Cardiac muscle cell (in vitro differentiated cells and primary cell): ENCODE data around the gene ITGBL1. TPM values are rescaled to one million over a fixed set of nuclear protein-coding genes. Genes with fewer than 3 reads are reported as not detected.

ENCODE experiments used
- DNase-seq, 2 donors: peaks; one replicate each; pipeline versions ENCODE4 v3.0.0 to v3.0.0-alpha.2; 2010 to 2017; ENCODE audit warnings: low read depth in 1 of 2, low spot score in 1 of 2
- H3K27ac ChIP-seq: fragments of 200-600 bp; sonication (generic); 2 replicates; pipeline ENCODE4 v1.5.1; 2016
- H3K27me3 ChIP-seq: fragments of 200-600 bp; sonication (generic); 2 replicates; pipeline ENCODE4 v1.6.0; 2016; ENCODE audit warnings: control low read depth
- H3K36me3 ChIP-seq: fragments of 200-600 bp; sonication (generic); 2 replicates; pipeline ENCODE4 v1.5.1; 2016; ENCODE audit warnings: control low read depth
- H3K4me1 ChIP-seq: fragments of 200-600 bp; sonication (generic); 2 replicates; pipeline ENCODE4 v1.8.1; 2017; ENCODE audit warnings: low read depth, mild to moderate bottlenecking, mixed run types
- H3K4me3 ChIP-seq: fragments of 200-600 bp; sonication (generic); 2 replicates; pipeline ENCODE4 v1.5.1; 2016; ENCODE audit warnings: mild to moderate bottlenecking
- H3K9me3 ChIP-seq: fragments of 200-600 bp; sonication (generic); 2 replicates; pipeline ENCODE4 v1.5.1; 2017; ENCODE audit warnings: low read depth, mild to moderate bottlenecking, control low read depth
- CTCF ChIP-seq: IDR thresholded peaks from 2 replicates; pipeline ENCODE4 v1.5.1; 2012; ENCODE audit warnings: low read depth, mild to moderate bottlenecking, low read length
- polyA plus RNA-seq: library from polyadenylated mRNA; unstranded; fragments of >200 nt; fragmentation: Nextera tagmentation; extraction: Ambion mirVana; gene quantifications from 2 replicates; pipeline ENCODE4 v1.2.1, GENCODE V29; 2016
- total RNA-seq: library from RNA; depleted of rRNA; stranded (reverse); fragments of >200 nt; gene quantifications from 2 replicates; pipeline ENCODE4 v1.2.3, GENCODE V29; 2016

ITGBL1 gene
- total and polyA plus RNA-seq, 2 experiments from 2014 or later, result not detected

DNA sequence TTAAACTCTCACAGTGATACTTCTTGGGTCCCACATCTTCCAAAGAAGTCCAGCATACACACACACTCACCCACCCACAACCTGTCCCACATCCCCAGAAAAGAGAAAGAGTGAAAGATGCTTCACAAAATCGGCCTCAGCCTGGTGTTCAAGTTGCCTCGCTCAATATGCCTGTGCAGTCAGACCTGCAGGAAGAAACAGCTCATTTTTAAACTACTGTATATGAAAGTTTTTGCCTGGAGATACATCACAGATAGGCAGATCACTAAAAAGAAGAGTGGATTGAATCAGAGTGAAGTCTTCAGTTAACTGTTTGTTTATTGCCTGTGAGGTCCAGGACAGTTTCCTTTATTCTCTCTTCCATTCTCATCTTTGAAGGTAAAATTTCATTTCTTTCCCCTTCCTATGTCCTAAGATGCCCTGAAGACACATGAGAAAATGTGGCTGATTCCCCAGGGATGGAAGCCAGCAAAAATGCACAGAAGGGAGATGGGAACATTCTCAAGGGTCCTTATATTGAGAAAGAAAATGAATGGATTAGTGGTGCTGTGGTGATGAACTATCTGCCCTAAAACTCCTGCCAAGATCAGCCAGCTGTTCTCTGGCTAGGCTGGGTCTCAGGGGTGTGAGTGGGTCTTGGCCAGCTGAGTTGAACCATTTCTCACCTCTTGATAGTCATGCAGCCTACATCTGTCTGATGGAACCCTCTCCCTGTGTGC is 259.0 kb downstream of the ITGBL1 start:
- Histone ChIP-seq H3K27ac (no peak overlapping the region), H3K4me1 (no peaks in the 10 kb centered on the region), H3K9me3 (no peaks in the 10 kb centered on the region), H3K36me3 (no peaks in the 10 kb centered on the region), H3K4me3 (no peak overlapping the region), H3K27me3 (peaks cover 26% of the 10 kb centered on the region)
- no peak for DNase-seq
- TF ChIP-seq CTCF, result no peak

- Histone ChIP-seq H3K4me1 (no peaks in the 10 kb centered on the region), H3K27me3 (peaks cover 26% of the 10 kb centered on the region), H3K9me3 (no peaks in the 10 kb centered on the region), H3K36me3 (no peaks in the 10 kb centered on the region), H3K27ac (no peak overlapping the region), H3K4me3 (no peak overlapping the region)
- DNase-seq, result no peak
- TF ChIP-seq CTCF, result no peak
These were observed 259.5 kb downstream of the ITGBL1 start for GRCh38 chr13:101712026-101712348.

GRCh38 chr13:101714195-101714594 is 261.7 kb downstream of the ITGBL1 start:
- no peak for DNase-seq
- Histone ChIP-seq H3K27me3 (peaks cover 23% of the 10 kb centered on the region), H3K4me1 (no peaks in the 10 kb centered on the region), H3K36me3 (no peaks in the 10 kb centered on the region), H3K4me3 (no peak overlapping the region), H3K27ac (no peak overlapping the region), H3K9me3 (no peaks in the 10 kb centered on the region)
- no peak for TF ChIP-seq CTCF

DNA sequence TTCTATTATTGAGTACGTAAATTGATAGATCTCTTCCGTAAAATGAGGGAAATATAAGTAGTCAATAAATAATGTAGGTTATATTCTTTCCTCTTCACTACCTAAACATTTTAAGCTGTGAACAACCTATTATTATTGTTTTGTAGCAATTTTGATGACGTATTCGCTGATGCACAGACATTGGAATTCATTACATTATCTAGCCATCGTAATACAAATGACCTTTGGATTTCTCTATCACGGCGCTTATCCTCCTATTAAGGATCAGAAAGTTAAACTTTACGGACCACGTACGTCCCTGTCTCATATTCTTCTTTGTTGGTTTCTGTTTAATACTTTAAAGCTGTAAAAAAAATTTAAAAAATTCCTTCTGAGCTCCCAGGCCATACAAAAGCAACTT is 264.9 kb downstream of the ITGBL1 start:
- no peak for DNase-seq
- Histone ChIP-seq H3K36me3 (no peaks in the 10 kb centered on the region), H3K27ac (no peak overlapping the region), H3K4me1 (no peaks in the 10 kb centered on the region), H3K4me3 (no peak overlapping the region), H3K9me3 (no peaks in the 10 kb centered on the region), H3K27me3 (peaks cover 6% of the 10 kb centered on the region)
- no peak for TF ChIP-seq CTCF

GRCh38 chr13:101718496-101718895 is 266.0 kb downstream of the ITGBL1 start:
- Histone ChIP-seq H3K36me3 (no peaks in the 10 kb centered on the region), H3K27ac (no peak overlapping the region), H3K9me3 (no peaks in the 10 kb centered on the region), H3K4me1 (no peaks in the 10 kb centered on the region), H3K27me3 (no peaks in the 10 kb centered on the region), H3K4me3 (no peak overlapping the region)
- TF ChIP-seq CTCF, result no peak
- DNase-seq, result no peak
